Endothelial cell of umbilical vein (primary cell): ENCODE measurements around the gene TTC9B. TPM values are rescaled to one million over a fixed set of nuclear protein-coding genes. Genes with fewer than 3 reads are reported as not detected.

Experiments
- BruUV-seq: library from RNA; stranded (reverse); fragments of 400-500 nt; replicated peaks from 2 replicates; lab custom pipeline; 2021; lab: Mats Ljungman, UMichigan
- CTCF ChIA-PET: fragments of 300-600, 350-600 bp; sonication (Branson Sonifier 250); formaldehyde crosslinking; loops from one replicate; lab custom pipeline; 2021; ENCODE audit warnings: antibody characterized with exemption, inconsistent platforms; lab: Charles Lee
- POLR2A ChIA-PET: fragments of 300-600, 350-600 bp; sonication (Branson Sonifier 250); formaldehyde crosslinking; loops from one replicate; lab custom pipeline; 2021; ENCODE audit warnings: antibody characterized with exemption, inconsistent platforms; lab: Charles Lee
- DNase-seq: peaks from one replicate; pipeline ENCODE4 v3.0.0-alpha.2; 2011; ENCODE audit warnings: low read depth, low spot score
- FAIRE-seq: peaks from 2 replicates; lab custom pipeline; 2011; peaks lifted over from hg19 to GRCh38; lab: Jason Lieb, UNC
- H2AFZ ChIP-seq: 2 replicates; pipeline ENCODE4 v1.6.0; 2012; ENCODE audit warnings: low read depth, low read length, control low read depth, inconsistent platforms
- H3K27ac ChIP-seq: 2 replicates; pipeline ENCODE4 v1.5.1; 2011; ENCODE audit warnings: low read depth, mild to moderate bottlenecking, control low read depth, low read length, moderate library complexity; ENCODE audit not compliant: insufficient read depth
- H3K27me3 ChIP-seq, 2 experiments: 2 replicates each; pipeline versions ENCODE4 v1.6.0 to v1.6.1; 2011; ENCODE audit warnings: low read length in 2 of 2, mixed read lengths in 1 of 2; ENCODE audit not compliant: control insufficient read depth in 2 of 2, insufficient read depth in 2 of 2
- H3K36me3 ChIP-seq, 2 experiments: 2 replicates in 1 of 2; 3 replicates in 1 of 2; pipeline ENCODE4 v1.5.1; 2011; ENCODE audit warnings: low read length in 2 of 2, mild to moderate bottlenecking in 1 of 2, moderate library complexity in 1 of 2; ENCODE audit not compliant: control insufficient read depth in 2 of 2, insufficient read depth in 2 of 2; ENCODE audit errors: extremely low read depth in 1 of 2
- H3K4me1 ChIP-seq: 3 replicates; pipeline ENCODE4 v1.5.1; 2011; ENCODE audit warnings: mild to moderate bottlenecking, low read length; ENCODE audit not compliant: control insufficient read depth, insufficient read depth; ENCODE audit errors: extremely low read depth
- H3K4me2 ChIP-seq: 2 replicates; pipeline ENCODE4 v1.6.1; 2011; ENCODE audit warnings: low read length, control low read depth, mixed read lengths; ENCODE audit not compliant: insufficient read depth
- H3K4me3 ChIP-seq, 3 experiments: fragments of 200-600 bp in 1 of 3; sonication (generic), shearing (Covaris generic) in 1 of 3; replicated peaks in 1 of 3; 2 replicates each; pipeline ENCODE4 v1.5.1; 2011 to 2016; ENCODE audit warnings: control low read depth in 3 of 3, low read length in 3 of 3, mild to moderate bottlenecking in 2 of 3, inconsistent platforms in 1 of 3, low read depth in 1 of 3, moderate library complexity in 1 of 3; ENCODE audit not compliant: insufficient read depth in 1 of 3
- H3K79me2 ChIP-seq: 2 replicates; pipeline ENCODE4 v1.6.0; 2012; ENCODE audit warnings: low read length, inconsistent platforms; ENCODE audit not compliant: control insufficient read depth, insufficient read depth
- H3K9ac ChIP-seq: replicated peaks from 2 replicates; pipeline ENCODE3; 2011; ENCODE audit warnings: low read length, control low read depth; ENCODE audit not compliant: insufficient read depth; ENCODE audit errors: extremely low read depth
- H3K9me1 ChIP-seq: replicated peaks from 3 replicates; pipeline ENCODE4 v1.6.0; 2011; ENCODE audit warnings: mild to moderate bottlenecking, low read length; ENCODE audit not compliant: control insufficient read depth, insufficient read depth; ENCODE audit errors: extremely low read depth
- H3K9me3 ChIP-seq: replicated peaks from 2 replicates; pipeline ENCODE4 v1.5.1; 2012; ENCODE audit warnings: low read length, inconsistent platforms; ENCODE audit not compliant: control insufficient read depth, insufficient read depth
- H4K20me1 ChIP-seq: replicated peaks from 2 replicates; pipeline ENCODE3; 2011; ENCODE audit warnings: mild to moderate bottlenecking, low read length; ENCODE audit not compliant: control insufficient read depth, insufficient read depth; ENCODE audit errors: extremely low read depth
- CTCF ChIP-seq, 2 donors: IDR thresholded peaks; 1 replicate in 1 of 2; 2 replicates in 1 of 2; pipeline ENCODE4 v1.5.1; 2011; ENCODE audit warnings: low read length in 2 of 2, mild to moderate bottlenecking in 2 of 2, moderate library complexity in 2 of 2, control low read depth in 1 of 2, inconsistent platforms in 1 of 2, low read depth in 1 of 2; ENCODE audit not compliant: insufficient read depth in 1 of 2; ENCODE audit errors: extremely low read depth in 1 of 2
- EZH2 ChIP-seq: IDR thresholded peaks from 2 replicates; pipeline ENCODE4 v1.6.1; 2012; ENCODE audit warnings: borderline replicate concordance, low read depth, mild to moderate bottlenecking, moderate library complexity, low read length, inconsistent platforms; ENCODE audit not compliant: severe bottlenecking
- FOS ChIP-seq: IDR thresholded peaks from 2 replicates; pipeline ENCODE4 v1.6.1; 2011; ENCODE audit warnings: mild to moderate bottlenecking, low read length, moderate library complexity, borderline replicate concordance; ENCODE audit not compliant: insufficient read depth
- GATA2 ChIP-seq: IDR thresholded peaks from 2 replicates; pipeline ENCODE4 v1.7.0; 2011; ENCODE audit warnings: low read depth, mild to moderate bottlenecking, moderate library complexity, mixed read lengths, low read length; ENCODE audit not compliant: insufficient read length, insufficient read depth
- JUN ChIP-seq: IDR thresholded peaks from 2 replicates; pipeline ENCODE4 v1.6.1; 2011; ENCODE audit warnings: borderline replicate concordance, low read depth; ENCODE audit not compliant: insufficient read length, insufficient read depth
- MYC ChIP-seq: IDR thresholded peaks from one replicate; pipeline ENCODE4 v1.6.1; 2011; ENCODE audit warnings: mild to moderate bottlenecking, low read depth, low read length
- POLR2A ChIP-seq: IDR thresholded peaks from 2 replicates; pipeline ENCODE4 v1.6.1; 2012; ENCODE audit warnings: low read depth, mild to moderate bottlenecking, control low read depth, low read length
- POLR2AphosphoS5 ChIP-seq: IDR thresholded peaks from 2 replicates; pipeline ENCODE4 v1.6.1; 2012; ENCODE audit warnings: low read depth, mild to moderate bottlenecking, control low read depth, low read length, moderate library complexity; ENCODE audit not compliant: insufficient read depth
- dilution Hi-C: fragments of 300-500 bp; cut with MboI; formaldehyde crosslinking; loops from one replicate; pipeline ENCODE4 v1.15.0; 2019; ENCODE audit warnings: low sequenced_read_pairs; ENCODE audit not compliant: extremely low pct_ligation_motif_present
- intact Hi-C: fragments of 100-400 bp; cut with micrococcal nuclease; formaldehyde crosslinking; loops from one replicate; pipeline ENCODE4 v1.10.0; 2022
- polyA plus RNA-seq, 4 experiments: library from polyadenylated mRNA; depleted of rRNA in 3 of 4; stranded (reverse) in 3 of 4; unstranded in 1 of 4; fragments of >200 nt; gene quantifications; 2 replicates each; pipeline versions ENCODE4 v1.2.1 to v1.2.3, GENCODE V29; 2011 to 2012; ENCODE audit warnings: missing spikeins in 1 of 4
- total RNA-seq: library from RNA; stranded (reverse); gene quantifications from 2 replicates; pipeline ENCODE4 v1.2.3, GENCODE V29; 2021
- TF ChIP-seq, protein P1 (sequence below): IDR thresholded peaks from 2 replicates; pipeline ENCODE4 v1.6.1; 2011; ENCODE audit not compliant: insufficient read depth, insufficient read length

The TTC9B gene
- total and polyA plus RNA-seq, 2 donors (not counting 3 experiments of a cell fraction or from before 2014, with no cell fraction given): not detected

GRCh38 chr19:40175820-40176219, 42.4 kb downstream of the TTC9B start:
- Histone ChIP-seq H3K36me3 (no peaks in the 10 kb centered on the region), H3K79me2 (no peaks in the 10 kb centered on the region), H4K20me1 (no peaks in the 10 kb centered on the region), H3K4me3 (no peak overlapping the region), H3K9me1 (no peaks in the 10 kb centered on the region), H3K4me1 (no peaks in the 10 kb centered on the region), H3K4me2 (no peak overlapping the region), H3K9ac (no peak overlapping the region), H3K9me3 (no peaks in the 10 kb centered on the region), H3K27me3 (no peaks in the 10 kb centered on the region), H2AFZ (no peak overlapping the region), H3K27ac (no peak overlapping the region)
- intact Hi-C loops (no loop called here), dilution Hi-C loops (no loop called here)
- TF ChIP-seq FOS (no peak), GATA2 (no peak), MYC (no peak), JUN (no peak), CTCF (IDR thresholded peaks at IDR 0.05; ENCODE audit: extremely low read depth in 1 of 2, insufficient read depth in 1 of 2, low read depth in 1 of 2, low read length in 2 of 2) (no peak), EZH2 (no peak), POLR2A (no peak), POLR2AphosphoS5 (no peak)
- TF ChIP-seq, protein P1, sequence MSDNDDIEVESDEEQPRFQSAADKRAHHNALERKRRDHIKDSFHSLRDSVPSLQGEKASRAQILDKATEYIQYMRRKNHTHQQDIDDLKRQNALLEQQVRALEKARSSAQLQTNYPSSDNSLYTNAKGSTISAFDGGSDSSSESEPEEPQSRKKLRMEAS: no peak
- no peak for FAIRE-seq
- CTCF ChIA-PET: interaction anchor here (1.1 to 3.2 kb wide), 2 partner anchors 10 to 25 kb away, joined by 3 to 13 read pairs; no protein-coding TSS in a partner anchor
- no peak for DNase-seq
- no TSS peak for BruUV-seq
- POLR2A ChIA-PET: no interaction called here
